ENCODE measurements around the gene CCNG2.

- TF ChIP-seq PATZ1 (CRISPR knock-in tag; IDR thresholded peaks at IDR 0.05; ENCODE audit: borderline replicate concordance) (no peak), CSDC2 (CRISPR knock-in tag; IDR thresholded peaks at IDR 0.05) (no peak), CREB5 (CRISPR knock-in tag; IDR thresholded peaks at IDR 0.05; ENCODE audit: low read depth) (no peak), ZNF70 (CRISPR knock-in tag; IDR thresholded peaks at IDR 0.05) (no peak), ZFP30 (CRISPR knock-in tag; IDR thresholded peaks at IDR 0.05) (no peak), ZFP3 (CRISPR knock-in tag; IDR thresholded peaks at IDR 0.05) (no peak), BACH2 (CRISPR knock-in tag; IDR thresholded peaks at IDR 0.05; ENCODE audit: borderline replicate concordance) (no peak), RARB (CRISPR knock-in tag; IDR thresholded peaks at IDR 0.05) (no peak), CSRNP3 (CRISPR knock-in tag; IDR thresholded peaks at IDR 0.05) (no peak), ZNF565 (CRISPR knock-in tag; conservative IDR thresholded peaks at IDR 0.05; ENCODE audit: low read depth) (no peak), OSR1 (CRISPR knock-in tag; IDR thresholded peaks at IDR 0.05) (no peak), POU6F1 (CRISPR knock-in tag; IDR thresholded peaks at IDR 0.05; ENCODE audit: borderline replicate concordance, low read depth) (no peak)
Measured at GRCh38 chr4:77152421-77152820, 4.6 kb upstream of the CCNG2 start.
